ENCODE results near the gene CDH16. TPM values are rescaled to one million over a fixed set of nuclear protein-coding genes. Genes with fewer than 3 reads are reported as not detected.

The CDH16 gene
- total and polyA plus RNA-seq, 2 of the 13 experiments (the other 11 are each of a cell fraction or from before 2014, with no cell fraction given), result 2.7 to 3.9 TPM

DNA sequence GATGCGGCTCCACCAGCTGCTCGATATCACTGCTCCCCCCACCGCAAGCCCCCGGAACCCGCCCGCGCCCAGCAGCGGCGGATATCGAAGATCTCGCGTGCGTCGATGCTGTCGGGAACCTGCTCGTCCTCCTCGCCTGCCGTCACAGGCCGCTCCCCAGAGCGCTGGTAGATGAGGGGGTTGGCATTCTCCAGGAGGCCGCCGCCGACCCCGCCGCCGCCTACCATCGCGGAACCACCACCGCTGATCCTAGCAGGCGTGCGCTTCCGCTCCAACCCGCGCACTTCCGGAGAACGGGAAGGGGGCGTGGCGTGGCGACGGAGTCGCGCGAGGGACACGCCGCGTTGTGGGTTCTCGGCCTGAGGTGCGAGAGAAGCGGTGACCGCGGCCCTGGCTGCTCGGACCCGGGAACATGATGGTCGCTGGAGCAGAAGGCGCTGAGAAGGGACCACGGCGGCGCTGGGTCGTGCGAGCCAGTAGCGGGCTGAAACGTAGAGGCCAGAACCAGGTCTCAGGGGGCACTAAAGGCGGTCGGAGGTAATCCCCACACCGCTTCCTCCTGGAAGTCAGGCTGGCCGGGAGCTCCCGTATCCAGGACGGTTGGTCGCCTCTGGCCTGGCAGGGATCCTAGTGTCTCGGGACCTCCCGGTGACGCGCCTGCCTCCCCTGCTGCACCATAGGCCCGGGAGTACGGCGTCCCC is 15.6 kb upstream of the CDH16 start, which contains the start of gene CIAO2B (continued):
- TF ChIP-seq, protein P1, sequence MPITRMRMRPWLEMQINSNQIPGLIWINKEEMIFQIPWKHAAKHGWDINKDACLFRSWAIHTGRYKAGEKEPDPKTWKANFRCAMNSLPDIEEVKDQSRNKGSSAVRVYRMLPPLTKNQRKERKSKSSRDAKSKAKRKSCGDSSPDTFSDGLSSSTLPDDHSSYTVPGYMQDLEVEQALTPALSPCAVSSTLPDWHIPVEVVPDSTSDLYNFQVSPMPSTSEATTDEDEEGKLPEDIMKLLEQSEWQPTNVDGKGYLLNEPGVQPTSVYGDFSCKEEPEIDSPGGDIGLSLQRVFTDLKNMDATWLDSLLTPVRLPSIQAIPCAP (CRISPR knock-in tag; IDR thresholded peaks at IDR 0.05; ENCODE audit: low read depth), result 0 out of 2 replicates have a peak, but pooled peaks have one; percentile 17
- TF ChIP-seq U2AF1 (optimal IDR thresholded peaks at IDR 0.05; ENCODE audit: low read depth, low read length) (peak; percentile 53), ZSCAN25 (CRISPR knock-in tag; IDR thresholded peaks at IDR 0.05) (peak; percentile 73; the same call in 1 of the 2 replicates), EZH2 (conservative IDR thresholded peaks at IDR 0.05; ENCODE audit: low read depth, low read length) (no peak), KAT8 (CRISPR knock-in tag; IDR thresholded peaks at IDR 0.05) (peak; percentile 97), ZZZ3 (CRISPR knock-in tag; IDR thresholded peaks at IDR 0.05; ENCODE audit: borderline replicate concordance) (peak; percentile 98; the same call in 1 of the 2 replicates), MAFG (CRISPR knock-in tag; IDR thresholded peaks at IDR 0.05) (no peak), THYN1 (CRISPR knock-in tag; IDR thresholded peaks at IDR 0.05; ENCODE audit: borderline replicate concordance, low read depth) (no peak), ISX (CRISPR knock-in tag; conservative IDR thresholded peaks at IDR 0.05) (0 out of 2 replicates have a peak, but pooled peaks have one; percentile 47), ZNF549 (CRISPR knock-in tag; IDR thresholded peaks at IDR 0.05) (no peak), ASH2L (IDR thresholded peaks at IDR 0.05; ENCODE audit: insufficient read length, low read depth, low read length) (peak; percentile 96), ZNF563 (CRISPR knock-in tag; IDR thresholded peaks at IDR 0.05) (peak; percentile 91), ZBTB8A (CRISPR knock-in tag; IDR thresholded peaks at IDR 0.05; ENCODE audit: borderline replicate concordance, low read depth) (no peak), NBN (conservative IDR thresholded peaks at IDR 0.05) (no peak), PPARG (CRISPR knock-in tag; conservative IDR thresholded peaks at IDR 0.05) (peak; percentile 46), LCORL (IDR thresholded peaks at IDR 0.05) (no peak), LCORL (CRISPR knock-in tag; IDR thresholded peaks at IDR 0.05) (peak; percentile 74), GATAD2A (CRISPR knock-in tag; IDR thresholded peaks at IDR 0.05) (peak; percentile 84), ZNF567 (CRISPR knock-in tag; IDR thresholded peaks at IDR 0.05; ENCODE audit: borderline replicate concordance) (0 out of 2 replicates have a peak, but pooled peaks have one; percentile 70), TRIM24 (CRISPR knock-in tag; IDR thresholded peaks at IDR 0.05) (no peak), ZFP62 (CRISPR knock-in tag; IDR thresholded peaks at IDR 0.05) (no peak), MAF1 (CRISPR knock-in tag; IDR thresholded peaks at IDR 0.05; ENCODE audit: borderline replicate concordance) (peak; percentile 97), ATF7 (IDR thresholded peaks at IDR 0.05) (no peak), ATF7 (CRISPR knock-in tag; IDR thresholded peaks at IDR 0.05) (peak; percentile 88), ZNF850 (CRISPR knock-in tag; conservative IDR thresholded peaks at IDR 0.05) (no peak; the same call in 1 of the 2 replicates), MBD4 (IDR thresholded peaks at IDR 0.05; ENCODE audit: borderline replicate concordance, low read length) (no peak), ZNF790 (CRISPR knock-in tag; IDR thresholded peaks at IDR 0.05; ENCODE audit: borderline replicate concordance) (peak; percentile 97), FOXJ3 (CRISPR knock-in tag; IDR thresholded peaks at IDR 0.05; ENCODE audit: borderline replicate concordance) (peak; percentile 66), NCOA2 (CRISPR knock-in tag; IDR thresholded peaks at IDR 0.05) (peak; percentile 60; the same call in 1 of the 2 replicates)
- TF ChIP-seq, protein P2, sequence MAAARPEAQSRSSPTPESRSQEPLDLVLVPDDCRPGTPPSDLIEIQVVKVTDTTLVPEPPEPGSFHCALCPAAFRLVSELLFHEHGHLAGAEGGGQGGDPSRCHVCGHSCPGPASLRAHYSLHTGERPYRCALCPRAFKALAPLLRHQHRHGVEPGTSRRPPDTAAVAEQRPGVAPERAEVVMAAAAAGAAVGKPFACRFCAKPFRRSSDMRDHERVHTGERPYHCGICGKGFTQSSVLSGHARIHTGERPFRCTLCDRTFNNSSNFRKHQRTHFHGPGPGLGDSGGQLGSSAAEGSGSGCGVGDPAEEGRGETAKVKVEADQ (CRISPR knock-in tag; IDR thresholded peaks at IDR 0.05; ENCODE audit: borderline replicate concordance), result no peak; the same call in 1 of the 2 replicates
- TF ChIP-seq, protein P3, sequence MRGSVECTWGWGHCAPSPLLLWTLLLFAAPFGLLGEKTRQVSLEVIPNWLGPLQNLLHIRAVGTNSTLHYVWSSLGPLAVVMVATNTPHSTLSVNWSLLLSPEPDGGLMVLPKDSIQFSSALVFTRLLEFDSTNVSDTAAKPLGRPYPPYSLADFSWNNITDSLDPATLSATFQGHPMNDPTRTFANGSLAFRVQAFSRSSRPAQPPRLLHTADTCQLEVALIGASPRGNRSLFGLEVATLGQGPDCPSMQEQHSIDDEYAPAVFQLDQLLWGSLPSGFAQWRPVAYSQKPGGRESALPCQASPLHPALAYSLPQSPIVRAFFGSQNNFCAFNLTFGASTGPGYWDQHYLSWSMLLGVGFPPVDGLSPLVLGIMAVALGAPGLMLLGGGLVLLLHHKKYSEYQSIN (CRISPR knock-in tag; IDR thresholded peaks at IDR 0.05; ENCODE audit: borderline replicate concordance), result no peak

Data from HepG2 (cell line).